Naive thymus-derived CD4-positive, alpha-beta T cell (primary cell): ENCODE results near the gene SLC22A31. TPM values are rescaled to one million over a fixed set of nuclear protein-coding genes. Genes with fewer than 3 reads are reported as not detected.
A peak's percentile ranks its signal among the peaks of the same experiment; 100 is the strongest.
"Not testable (repeated sequence)": the region's sequence is repeated elsewhere in the genome, so short reads cannot be mapped to it uniquely, and the experiment has no call there.

Experiments used
- ATAC-seq: fragments of 150-1000 bp; cut with Tn5 transposase; 2 replicates; pipeline ENCODE4 v1.10.0; 2021; ENCODE audit warnings: mild to moderate bottlenecking, moderate library complexity
- CTCF ChIA-PET: fragments of 350-600 bp; sonication (Branson Sonifier 250); formaldehyde crosslinking; loops from one replicate; lab custom pipeline; 2021; ENCODE audit warnings: antibody characterized with exemption; lab: Charles Lee
- POLR2A ChIA-PET: fragments of 350-600 bp; sonication (Branson Sonifier 250); formaldehyde crosslinking; loops from one replicate; lab custom pipeline; 2021; ENCODE audit warnings: antibody characterized with exemption, inconsistent platforms; lab: Charles Lee
- DNase-seq, 9 donors: peaks; one replicate each; pipeline versions ENCODE4 v3.0.0 to v3.0.0-alpha.2; 2020 to 2022; ENCODE audit warnings: mixed read lengths in 1 of 9
- H3K27ac ChIP-seq: one replicate; pipeline ENCODE4 v1.7.0; 2013; ENCODE audit warnings: mild to moderate bottlenecking, low read depth, low read length, moderate library complexity
- H3K27me3 ChIP-seq, 2 donors: one replicate each; pipeline ENCODE4 v1.7.0; 2013; ENCODE audit warnings: low read length in 2 of 2, mild to moderate bottlenecking in 2 of 2, moderate library complexity in 2 of 2; ENCODE audit not compliant: control insufficient read depth in 2 of 2, insufficient read depth in 2 of 2
- H3K36me3 ChIP-seq, 3 experiments: 1 replicate in 2 of 3; 2 replicates in 1 of 3; pipeline ENCODE4 v1.7.0; 2013; ENCODE audit warnings: low read length in 3 of 3, mild to moderate bottlenecking in 3 of 3, moderate library complexity in 1 of 3; ENCODE audit not compliant: insufficient read depth in 3 of 3, control insufficient read depth in 2 of 3
- H3K4me1 ChIP-seq, 2 donors: one replicate each; pipeline ENCODE4 v1.7.0; 2013; ENCODE audit warnings: low read length in 2 of 2, mild to moderate bottlenecking in 2 of 2, moderate library complexity in 1 of 2; ENCODE audit not compliant: control insufficient read depth in 2 of 2, insufficient read depth in 2 of 2
- H3K4me3 ChIP-seq: 2 replicates; pipeline ENCODE4 v1.7.0; 2013; ENCODE audit warnings: mild to moderate bottlenecking, low read length
- H3K9me3 ChIP-seq, 3 experiments: 1 replicate in 2 of 3; 2 replicates in 1 of 3; pipeline ENCODE4 v1.7.0; 2013; ENCODE audit warnings: low read length in 3 of 3; ENCODE audit not compliant: control insufficient read depth in 2 of 3
- H3K27ac Mint-ChIP-seq, 9 donors: one replicate each; pipeline ENCODE4 v1.8.0; 2020 to 2022; ENCODE audit warnings: mixed read lengths in 9 of 9, mild to moderate bottlenecking in 8 of 9, moderate library complexity in 5 of 9, inconsistent platforms in 2 of 9
- H3K27me3 Mint-ChIP-seq, 5 donors: one replicate each; pipeline ENCODE4 v1.8.0; 2021 to 2022; ENCODE audit warnings: mixed read lengths in 5 of 5, mild to moderate bottlenecking in 1 of 5
- H3K36me3 Mint-ChIP-seq, 5 donors: one replicate each; pipeline ENCODE4 v1.8.0; 2020 to 2022; ENCODE audit warnings: mixed read lengths in 5 of 5, mild to moderate bottlenecking in 3 of 5, inconsistent platforms in 1 of 5
- H3K4me1 Mint-ChIP-seq, 7 donors: one replicate each; pipeline ENCODE4 v1.8.0; 2020 to 2022; ENCODE audit warnings: mixed read lengths in 7 of 7, mild to moderate bottlenecking in 3 of 7, inconsistent platforms in 1 of 7
- H3K4me3 Mint-ChIP-seq, 10 donors: one replicate each; pipeline ENCODE4 v1.8.0; 2020 to 2022; ENCODE audit warnings: mild to moderate bottlenecking in 10 of 10, mixed read lengths in 10 of 10, moderate library complexity in 6 of 10, inconsistent platforms in 2 of 10
- H3K9me3 Mint-ChIP-seq, 11 donors: one replicate each; pipeline ENCODE4 v1.8.0; 2020 to 2022; ENCODE audit warnings: mixed read lengths in 11 of 11, mild to moderate bottlenecking in 4 of 11, inconsistent platforms in 1 of 11, moderate library complexity in 1 of 11
- intact Hi-C, 2 donors: fragments of 100-400 bp; cut with micrococcal nuclease; formaldehyde crosslinking; loops; one replicate each; pipeline ENCODE4 v1.15.1; 2023
- polyA plus RNA-seq, 2 donors: library from polyadenylated mRNA; unstranded; fragments of 300-500 nt; fragmentation: Illumina TruSeq; gene quantifications; one replicate each; pipeline ENCODE4 v1.2.3, GENCODE V29; 2021
- total RNA-seq, 6 experiments: library from RNA in 5 of 6; stranded (reverse) in 5 of 6; gene quantifications; 1 replicate in 5 of 6; 2 replicates in 1 of 6; pipeline ENCODE4 v1.2.3 and lab custom pipeline; 2021 to 2026

SLC22A31 gene
- total and polyA plus RNA-seq, 7 experiments from 2014 or later, result 0.33 to 4.4 (median 1.8) TPM

DNA sequence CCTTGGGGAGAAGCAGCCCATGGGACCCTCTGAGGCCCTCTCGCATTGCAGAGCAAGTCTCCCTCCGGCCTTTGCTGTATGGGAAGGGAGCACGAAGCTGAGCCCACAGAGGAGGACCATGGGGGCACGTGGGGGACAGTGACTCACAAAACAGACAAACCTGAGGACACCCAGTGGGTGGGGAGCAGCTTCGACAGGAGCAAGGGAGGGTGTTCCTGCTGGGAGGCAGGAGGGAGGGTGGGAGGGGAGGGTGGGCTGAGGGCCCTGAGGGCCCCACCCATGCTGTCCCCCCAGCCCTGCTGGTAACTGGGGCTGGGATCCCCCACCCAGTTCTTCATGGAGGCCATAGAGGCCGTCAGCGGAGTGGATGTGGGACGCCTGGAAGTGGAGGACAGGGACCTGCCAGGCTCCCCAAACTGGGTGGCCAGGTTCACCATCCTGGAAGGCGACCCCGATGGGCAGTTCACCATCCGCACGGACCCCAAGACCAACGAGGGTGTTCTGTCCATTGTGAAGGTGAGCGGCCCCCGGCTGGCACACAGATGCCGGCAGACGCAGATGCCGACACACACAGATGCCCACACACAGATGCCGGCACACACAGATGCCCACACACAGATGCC, 12.5 kb downstream of the SLC22A31 start:
- Histone ChIP-seq H3K4me1 (no peaks in the 10 kb centered on the region), H3K36me3 (no peaks in the 10 kb centered on the region), H3K4me3 (no peak overlapping the region), H3K27ac (no peak overlapping the region), H3K27me3 (no peaks in the 10 kb centered on the region), H3K9me3 (no peaks in the 10 kb centered on the region)
- Mint-ChIP-seq H3K36me3 (no peaks in the 10 kb centered on the region), H3K27me3 (peaks cover 0 to 3% (median 0%) of the 10 kb centered on the region in 5 donors), H3K4me3 (peak overlapping the region in 2 of 10 donors; percentile 14 to 59), H3K27ac (peak overlapping the region in 7 of 9 donors; percentile 26 to 91 (median 78)), H3K4me1 (peaks cover 0 to 9% (median 0%) of the 10 kb centered on the region in 7 donors), H3K9me3 (peaks cover 0 to 12% (median 0%) of the 10 kb centered on the region in 11 donors)
- intact Hi-C loops, result no loop called here
- DNase-seq, result no peak
- peak; percentile 22 for ATAC-seq
- ChIA-PET CTCF (no interaction called here), POLR2A (no interaction called here)

DNA sequence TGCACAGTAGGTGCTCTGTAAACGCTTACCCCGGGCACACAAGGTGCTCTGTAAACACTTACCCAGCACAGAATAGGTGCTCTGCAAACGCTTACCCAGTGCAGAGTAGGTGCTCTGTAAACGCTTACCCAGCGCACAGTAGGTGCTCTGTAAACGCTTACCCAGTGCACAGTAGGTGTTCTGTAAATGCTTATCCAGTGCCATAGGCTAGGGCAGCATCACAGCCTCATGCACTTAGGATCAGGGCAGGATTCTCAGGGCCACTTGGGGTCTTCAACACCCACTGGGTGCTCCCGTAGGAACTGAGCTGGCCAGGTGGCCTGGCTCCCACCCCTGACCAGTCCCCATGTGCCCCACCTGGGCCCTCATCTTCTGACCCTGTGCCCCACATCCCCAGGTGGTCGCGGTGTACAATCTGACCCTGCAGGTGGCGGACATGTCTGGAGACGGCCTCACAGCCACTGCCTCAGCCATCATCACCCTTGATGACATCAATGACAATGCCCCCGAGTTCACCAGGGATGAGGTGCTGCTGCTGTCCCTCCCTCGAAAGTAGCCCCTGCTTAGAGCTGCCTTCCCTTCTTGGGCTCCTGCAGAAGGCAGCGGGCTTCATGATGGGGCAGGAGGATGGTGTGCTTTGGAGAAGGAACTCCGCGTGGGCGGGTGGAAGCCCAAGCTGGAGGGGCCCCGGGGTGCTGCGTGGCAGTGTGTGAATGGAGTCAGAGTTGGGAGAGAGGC, 13.1 kb downstream of the SLC22A31 start:
- DNase-seq, result peak in 6 of 9 donors; percentile 40 to 62 (median 53)
- H3K27me3 ChIP-seq, result no peaks in the 10 kb centered on the region
- ChIA-PET POLR2A (no interaction called here), CTCF (no interaction called here)
- Mint-ChIP-seq H3K27me3 (peaks cover 0 to 3% (median 0%) of the 10 kb centered on the region in 5 donors), H3K27ac (peak overlapping the region in 8 of 9 donors; percentile 26 to 91 (median 77)), H3K9me3 (peaks cover 0 to 12% (median 0%) of the 10 kb centered on the region in 11 donors), H3K4me1 (peaks cover 0 to 16% (median 6%) of the 10 kb centered on the region in 7 donors), H3K36me3 (no peaks in the 10 kb centered on the region), H3K4me3 (peak overlapping the region in 3 of 10 donors; percentile 14 to 59 (median 15))
- intact Hi-C loops, result no loop called here
- H3K4me1 ChIP-seq, result no peaks in the 10 kb centered on the region
- H3K36me3 ChIP-seq, result no peaks in the 10 kb centered on the region
- H3K4me3 ChIP-seq, result no peak overlapping the region
- no peak overlapping the region for H3K27ac ChIP-seq
- ATAC-seq, result peak; percentile 62
- H3K9me3 ChIP-seq, result no peaks in the 10 kb centered on the region

DNA sequence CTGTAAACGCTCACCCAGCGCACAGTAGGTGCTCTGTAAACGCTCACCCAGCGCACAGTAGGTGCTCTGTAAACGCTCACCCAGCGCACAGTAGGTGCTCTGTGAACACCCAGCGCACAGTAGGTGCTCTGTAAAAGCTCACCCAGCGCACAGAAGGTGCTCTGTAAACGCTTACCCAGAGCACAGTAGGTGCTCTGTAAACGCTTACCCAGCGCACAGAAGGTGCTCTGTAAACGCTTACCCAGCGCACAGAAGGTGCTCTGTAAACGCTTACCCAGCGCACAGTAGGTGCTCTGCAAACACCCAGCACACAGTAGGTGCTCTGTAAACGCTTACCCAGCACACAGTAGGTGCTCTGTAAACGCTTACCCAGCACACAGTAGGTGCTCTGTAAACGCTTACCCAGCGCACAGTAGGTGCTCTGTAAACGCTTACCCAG, 13.7 kb downstream of the SLC22A31 start:
- H3K9me3 ChIP-seq, H3K4me1 ChIP-seq, H3K4me3 ChIP-seq, H3K4me3 Mint-ChIP-seq, H3K36me3 Mint-ChIP-seq, POLR2A ChIA-PET, H3K27me3 ChIP-seq, CTCF ChIA-PET, ATAC-seq, intact Hi-C loops, H3K36me3 ChIP-seq, H3K27ac Mint-ChIP-seq, H3K27me3 Mint-ChIP-seq, H3K27ac ChIP-seq: not testable (repeated sequence)
- DNase-seq, result peak in 1 of 9 donors; percentile 11
- peaks cover 0 to 18% (median 6%) of the 10 kb centered on the region in 7 donors for H3K4me1 Mint-ChIP-seq
- peaks cover 0 to 12% (median 0%) of the 10 kb centered on the region in 11 donors for H3K9me3 Mint-ChIP-seq

DNA sequence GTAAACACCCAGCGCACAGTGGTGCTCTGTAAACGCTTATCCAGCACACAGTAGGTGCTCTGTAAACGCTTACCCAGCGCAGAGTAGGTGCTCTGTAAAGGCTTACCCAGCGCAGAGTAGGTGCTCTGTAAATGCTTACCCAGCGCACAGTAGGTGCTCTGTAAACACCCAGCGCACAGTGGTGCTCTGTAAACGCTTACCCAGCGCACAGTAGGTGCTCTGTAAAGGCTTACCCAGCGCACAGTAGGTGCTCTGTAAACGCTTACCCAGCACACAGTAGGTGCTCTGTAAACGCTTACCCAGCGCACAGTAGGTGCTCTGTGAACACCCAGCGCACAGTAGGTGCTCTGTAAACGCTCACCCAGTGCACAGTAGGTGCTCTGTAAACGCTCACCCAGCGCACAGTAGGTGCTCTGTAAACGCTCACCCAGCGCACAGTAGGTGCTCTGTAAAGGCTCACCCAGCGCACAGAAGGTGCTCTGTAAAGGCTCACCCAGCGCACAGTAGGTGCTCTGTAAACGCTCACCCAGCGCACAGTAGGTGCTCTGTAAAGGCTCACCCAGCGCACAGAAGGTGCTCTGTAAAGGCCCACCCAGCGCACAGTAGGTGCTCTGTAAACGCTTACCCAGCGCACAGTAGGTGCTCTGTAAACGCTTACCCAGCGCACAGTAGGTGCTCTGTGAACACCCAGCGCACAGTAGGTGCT, 14.3 kb downstream of the SLC22A31 start:
- DNase-seq, H3K4me3 Mint-ChIP-seq, H3K27me3 ChIP-seq, H3K4me1 ChIP-seq, H3K4me3 ChIP-seq, intact Hi-C loops, H3K27ac ChIP-seq, ATAC-seq, H3K9me3 ChIP-seq, H3K27me3 Mint-ChIP-seq, CTCF ChIA-PET, H3K36me3 Mint-ChIP-seq, H3K36me3 ChIP-seq: not testable (repeated sequence)
- Mint-ChIP-seq H3K9me3 (peaks cover 0 to 12% (median 0%) of the 10 kb centered on the region in 11 donors), H3K27ac (peak overlapping the region in 1 of 9 donors; percentile 38), H3K4me1 (peaks cover 0 to 23% (median 6%) of the 10 kb centered on the region in 7 donors)
- POLR2A ChIA-PET, result interaction anchor here (0.7 kb wide), 1 partner anchor 17 kb away, joined by 3 read pairs; no protein-coding TSS in a partner anchor

DNA sequence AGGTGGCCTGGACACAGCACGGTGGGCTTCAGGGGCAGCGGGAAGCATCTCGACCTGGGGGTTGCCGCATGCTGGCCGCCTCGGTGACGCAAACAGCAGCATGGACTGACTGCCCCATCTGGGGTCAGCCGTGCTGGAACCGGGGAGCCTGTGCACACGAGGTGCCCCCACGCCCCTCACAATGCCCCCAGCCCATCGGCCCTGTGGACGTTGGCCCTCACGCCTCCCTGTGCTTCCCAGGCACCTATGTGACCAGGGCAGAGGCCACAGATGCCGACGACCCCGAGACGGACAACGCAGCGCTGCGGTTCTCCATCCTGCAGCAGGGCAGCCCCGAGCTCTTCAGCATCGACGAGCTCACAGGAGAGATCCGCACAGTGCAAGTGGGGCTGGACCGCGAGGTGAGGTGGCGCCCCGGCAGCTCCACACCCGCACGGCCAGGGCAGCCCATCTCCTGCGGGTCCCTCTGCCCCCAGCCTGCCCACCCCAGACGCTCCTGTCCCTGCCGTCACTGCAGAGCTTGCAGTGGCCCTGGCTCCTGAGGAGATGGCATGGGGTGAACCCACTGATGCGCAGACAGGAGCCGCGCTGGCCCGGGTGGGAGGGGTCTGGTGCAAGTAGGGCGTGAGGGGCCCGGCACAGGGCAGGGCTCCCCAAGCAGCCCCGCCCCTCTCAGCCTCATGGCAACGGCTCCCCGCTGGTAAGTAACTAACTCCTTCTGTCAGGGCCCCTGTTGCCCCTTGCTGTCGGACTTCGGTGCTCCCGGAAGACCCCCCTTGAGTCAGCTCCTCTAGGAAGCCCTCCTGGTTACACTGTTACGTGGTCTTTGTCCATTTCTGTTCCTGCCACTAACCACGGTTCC, 15.2 kb downstream of the SLC22A31 start:
- H3K4me3 Mint-ChIP-seq, result no peak overlapping the region
- Histone ChIP-seq H3K9me3 (no peaks in the 10 kb centered on the region), H3K36me3 (no peaks in the 10 kb centered on the region), H3K27me3 (no peaks in the 10 kb centered on the region), H3K4me1 (peaks cover 0 to 6% of the 10 kb centered on the region in 2 donors), H3K27ac (no peak overlapping the region), H3K4me3 (no peak overlapping the region)
- H3K27me3 Mint-ChIP-seq, result no peaks in the 10 kb centered on the region
- POLR2A ChIA-PET, result interaction anchor here (0.5 to 1.4 kb wide), 3 partner anchors 11 to 69 kb away, joined by 3 read pairs; no protein-coding TSS in a partner anchor
- H3K4me1 Mint-ChIP-seq, result peaks cover 0 to 20% (median 6%) of the 10 kb centered on the region in 7 donors
- peaks cover 0 to 12% (median 0%) of the 10 kb centered on the region in 11 donors for H3K9me3 Mint-ChIP-seq
- peak overlapping the region in 1 of 9 donors; percentile 77 for H3K27ac Mint-ChIP-seq
- DNase-seq (peak in 6 of 9 donors; percentile 34 to 68 (median 59)), ATAC-seq (peak; percentile 72)
- intact Hi-C loops, result no loop called here
- no peaks in the 10 kb centered on the region for H3K36me3 Mint-ChIP-seq
- CTCF ChIA-PET, result no interaction called here

DNA sequence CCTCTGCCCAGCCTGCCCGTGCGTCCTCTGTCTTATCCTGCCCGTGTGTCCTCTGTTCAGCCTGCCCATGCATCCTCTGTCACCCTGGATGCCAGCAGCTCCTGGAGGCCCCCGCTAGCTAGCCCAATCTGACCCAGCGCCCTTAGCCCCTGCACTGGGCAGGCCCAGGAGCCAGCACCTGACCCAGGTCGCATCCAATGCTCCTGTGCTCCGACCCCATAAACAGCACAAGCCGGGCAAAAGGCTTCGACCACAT, 15.7 kb downstream of the SLC22A31 start:
- ATAC-seq, result no peak
- Mint-ChIP-seq H3K4me3 (peak overlapping the region in 1 of 10 donors; percentile 32), H3K9me3 (peaks cover 0 to 12% (median 0%) of the 10 kb centered on the region in 11 donors), H3K4me1 (peaks cover 0 to 20% (median 6%) of the 10 kb centered on the region in 7 donors), H3K36me3 (no peaks in the 10 kb centered on the region), H3K27me3 (no peaks in the 10 kb centered on the region), H3K27ac (peak overlapping the region in 5 of 9 donors; percentile 11 to 49 (median 44))
- Histone ChIP-seq H3K27ac (no peak overlapping the region), H3K4me1 (peaks cover 0 to 6% of the 10 kb centered on the region in 2 donors), H3K9me3 (no peaks in the 10 kb centered on the region), H3K36me3 (no peaks in the 10 kb centered on the region), H3K4me3 (no peak overlapping the region), H3K27me3 (no peaks in the 10 kb centered on the region)
- DNase-seq, result no peak
- POLR2A ChIA-PET, result interaction anchor here (1.4 kb wide), 1 partner anchor 11 kb away, joined by 3 read pairs; no protein-coding TSS in a partner anchor
- intact Hi-C loops, result no loop called here
- CTCF ChIA-PET, result no interaction called here
